IMR-90 (cell line): Measurements from ENCODE around the gene PRRC2B. TPM values are rescaled to one million over a fixed set of nuclear protein-coding genes. Genes with fewer than 3 reads are reported as not detected.

Experiments
- ATAC-seq: fragments of 200-7000 bp; cut with Tn5 transposase; 2 replicates; pipeline ENCODE4 v1.9.1; 2020; ENCODE audit warnings: low read depth, mild to moderate bottlenecking, moderate library complexity
- BruUV-seq: library from RNA; stranded (reverse); fragments of 400-500 nt; replicated peaks from 2 replicates; lab custom pipeline; 2021; lab: Mats Ljungman, UMichigan
- CTCF ChIA-PET: fragments of 300-600 bp; formaldehyde crosslinking; extraction: SDS; loops from one replicate; lab custom pipeline; 2021; ENCODE audit warnings: antibody characterized with exemption; lab: Yijun Ruan, JAX
- POLR2A ChIA-PET: fragments of 300-600 bp; sonication (Branson Sonifier 250); formaldehyde crosslinking; loops from one replicate; lab custom pipeline; 2022; ENCODE audit warnings: antibody characterized with exemption; ENCODE audit not compliant: unreplicated experiment; lab: Charles Lee
- DNase-seq: peaks from one replicate; pipeline ENCODE4 v3.0.0; 2013
- H2AFZ ChIP-seq: replicated peaks from 2 replicates; pipeline ENCODE3; 2013; ENCODE audit warnings: low read length, mild to moderate bottlenecking; ENCODE audit not compliant: poor library complexity
- H2AK5ac ChIP-seq: 2 replicates; pipeline ENCODE4 v1.6.1; 2013; ENCODE audit warnings: low read depth, low read length, inconsistent platforms
- H2AK9ac ChIP-seq: replicated peaks from 2 replicates; pipeline ENCODE3; 2013; ENCODE audit warnings: mild to moderate bottlenecking, low read depth, low read length, moderate library complexity; ENCODE audit not compliant: poor library complexity
- H2BK120ac ChIP-seq: 2 replicates; pipeline ENCODE4 v1.6.1; 2013; ENCODE audit warnings: low read depth, low read length, inconsistent platforms
- H2BK15ac ChIP-seq: 3 replicates; pipeline ENCODE4 v1.6.1; 2013; ENCODE audit warnings: low read depth, low read length, inconsistent platforms
- H2BK20ac ChIP-seq: 2 replicates; pipeline ENCODE4 v1.6.1; 2013; ENCODE audit warnings: low read depth, mild to moderate bottlenecking, inconsistent platforms, low read length, moderate library complexity
- H2BK5ac ChIP-seq: 2 replicates; pipeline ENCODE4 v1.6.1; 2013; ENCODE audit warnings: mild to moderate bottlenecking, low read depth, low read length, inconsistent platforms; ENCODE audit not compliant: poor library complexity, severe bottlenecking
- H3K14ac ChIP-seq: replicated peaks from 2 replicates; pipeline ENCODE4 v1.6.1; 2013; ENCODE audit warnings: low read depth, low read length, inconsistent platforms
- H3K18ac ChIP-seq: 2 replicates; pipeline ENCODE4 v1.6.1; 2013; ENCODE audit warnings: low read depth, low read length, control low read depth
- H3K23ac ChIP-seq: 2 replicates; pipeline ENCODE4 v1.6.1; 2013; ENCODE audit warnings: low read depth, low read length, inconsistent platforms
- H3K27ac ChIP-seq: 2 replicates; pipeline ENCODE4 v1.5.1; 2013; ENCODE audit warnings: mild to moderate bottlenecking, control low read depth, low read length; ENCODE audit not compliant: insufficient read depth
- H3K27me3 ChIP-seq: 2 replicates; pipeline ENCODE4 v1.6.1; 2013; ENCODE audit warnings: low read length; ENCODE audit not compliant: control insufficient read depth, insufficient read depth
- H3K36me3 ChIP-seq: 2 replicates; pipeline ENCODE4 v1.6.1; 2013; ENCODE audit warnings: low read length, mixed read lengths; ENCODE audit not compliant: control insufficient read depth, insufficient read depth
- H3K4ac ChIP-seq: 2 replicates; pipeline ENCODE4 v1.6.1; 2013; ENCODE audit warnings: low read depth, low read length, inconsistent platforms
- H3K4me1 ChIP-seq: 2 replicates; pipeline ENCODE4 v1.6.1; 2013; ENCODE audit warnings: low read length, mixed read lengths; ENCODE audit not compliant: control insufficient read depth, insufficient read depth
- H3K4me2 ChIP-seq: 2 replicates; pipeline ENCODE4 v1.6.1; 2013; ENCODE audit warnings: low read depth, mild to moderate bottlenecking, control low read depth, low read length, moderate library complexity
- H3K4me3 ChIP-seq: 2 replicates; pipeline ENCODE4 v1.5.1; 2013; ENCODE audit warnings: low read depth, mild to moderate bottlenecking, control low read depth, low read length, moderate library complexity; ENCODE audit not compliant: insufficient read depth
- H3K56ac ChIP-seq: 2 replicates; pipeline ENCODE4 v1.6.1; 2013; ENCODE audit warnings: low read length, inconsistent platforms; ENCODE audit not compliant: insufficient read depth; ENCODE audit errors: extremely low read depth
- H3K79me1 ChIP-seq, 2 experiments: 2 replicates each; pipeline ENCODE4 v1.6.1; 2013; ENCODE audit warnings: low read length in 2 of 2, inconsistent platforms in 1 of 2, low read depth in 1 of 2
- H3K9ac ChIP-seq: 2 replicates; pipeline ENCODE4 v1.6.1; 2013; ENCODE audit warnings: low read depth, low read length, control low read depth
- H3K9me1 ChIP-seq: 2 replicates; pipeline ENCODE4 v1.6.1; 2013; ENCODE audit warnings: low read length, inconsistent platforms; ENCODE audit not compliant: insufficient read depth
- H3K9me3 ChIP-seq: 2 replicates; pipeline ENCODE4 v1.6.1; 2013; ENCODE audit warnings: low read length; ENCODE audit not compliant: control insufficient read depth, insufficient read depth
- H4K20me1 ChIP-seq: 2 replicates; pipeline ENCODE4 v1.6.1; 2013; ENCODE audit warnings: low read length, inconsistent platforms; ENCODE audit not compliant: insufficient read depth
- H4K5ac ChIP-seq: 2 replicates; pipeline ENCODE4 v1.6.1; 2013; ENCODE audit warnings: mild to moderate bottlenecking, low read depth, low read length, control low read depth
- H4K8ac ChIP-seq, 2 experiments: 2 replicates each; pipeline ENCODE4 v1.6.1; 2013; ENCODE audit warnings: low read depth in 2 of 2, low read length in 2 of 2, control low read depth in 1 of 2, inconsistent platforms in 1 of 2
- H4K91ac ChIP-seq: 2 replicates; pipeline ENCODE4 v1.6.1; 2013; ENCODE audit warnings: low read depth, low read length, inconsistent platforms; ENCODE audit not compliant: insufficient read depth
- BHLHE40 ChIP-seq: fragments of 150-350 bp; IDR thresholded peaks from 2 replicates; pipeline ENCODE4 v1.6.1; 2016; ENCODE audit warnings: mild to moderate bottlenecking, low read depth, low read length
- CEBPB ChIP-seq: IDR thresholded peaks from 2 replicates; pipeline ENCODE4 v1.6.1; 2012; ENCODE audit warnings: low read depth, low read length, improper control_type of control experiment
- CHD1 ChIP-seq: IDR thresholded peaks from 2 replicates; pipeline ENCODE4 v1.6.1; 2012; ENCODE audit warnings: low read depth, low read length, improper control_type of control experiment
- MAZ ChIP-seq: IDR thresholded peaks from 2 replicates; pipeline ENCODE4 v1.6.1; 2012; ENCODE audit warnings: low read depth, mild to moderate bottlenecking, low read length, improper control_type of control experiment, moderate library complexity, borderline replicate concordance
- MXI1 ChIP-seq: IDR thresholded peaks from 2 replicates; pipeline ENCODE4 v1.6.1; 2012; ENCODE audit warnings: low read depth, mild to moderate bottlenecking, low read length, moderate library complexity, borderline replicate concordance
- POLR2A ChIP-seq: IDR thresholded peaks from 2 replicates; pipeline ENCODE4 v1.6.1; 2012; ENCODE audit warnings: mild to moderate bottlenecking, low read depth, low read length
- RCOR1 ChIP-seq: IDR thresholded peaks from 2 replicates; pipeline ENCODE4 v1.6.1; 2012; ENCODE audit warnings: mild to moderate bottlenecking, low read length, improper control_type of control experiment; ENCODE audit not compliant: insufficient replicate concordance
- RFX5 ChIP-seq: IDR thresholded peaks from 2 replicates; pipeline ENCODE4 v1.8.0; 2012; ENCODE audit warnings: low read depth, mild to moderate bottlenecking, low read length, moderate library complexity
- SMC3 ChIP-seq: fragments of 150-350 bp; IDR thresholded peaks from 2 replicates; pipeline ENCODE4 v1.6.1; 2016; ENCODE audit warnings: low read depth, mild to moderate bottlenecking, antibody characterized with exemption, low read length, moderate library complexity
- WGBS, 2 experiments: methylation state at CpG; one replicate each; pipeline versions ENCODE4 v1.1.5 to v1.1.7; 2013; ENCODE audit warnings: missing lambda C conversion rate in 2 of 2; ENCODE audit not compliant: insufficient read length in 1 of 2; ENCODE audit errors: extremely low coverage in 2 of 2; 5-methylcytosine and 5-hydroxymethylcytosine counted together
- dilution Hi-C: fragments of 300-500 bp; cut with HindIII; formaldehyde crosslinking; loops from one replicate; pipeline ENCODE4 v1.14.3; 2018; ENCODE audit warnings: low sequenced_read_pairs; ENCODE audit not compliant: unreplicated experiment
- in situ Hi-C: fragments of 300-500 bp; cut with MboI; formaldehyde crosslinking; loops from 3 replicates; pipeline ENCODE4 v1.14.3; 2019; ENCODE audit warnings: low sequenced_read_pairs, inconsistent platforms, mixed read lengths
- intact Hi-C: fragments of 100-400 bp; cut with micrococcal nuclease; formaldehyde crosslinking; loops from 2 replicates; pipeline ENCODE4 v1.10.0; 2022
- polyA plus RNA-seq, 3 experiments: library from polyadenylated mRNA; depleted of rRNA; stranded (reverse); fragments of >200 nt; gene quantifications; 2 replicates each; pipeline ENCODE4 v1.2.3, GENCODE V29; 2012; ENCODE audit warnings: low replicate concordance in 1 of 3
- total RNA-seq: library from RNA; depleted of rRNA; stranded (reverse); fragments of >200 nt; gene quantifications from 2 replicates; pipeline ENCODE4 v1.2.3, GENCODE V29; 2012
- TF ChIP-seq, protein P1 (sequence below): fragments of 150-350 bp; IDR thresholded peaks from 2 replicates; pipeline ENCODE4 v1.6.1; 2016; ENCODE audit warnings: low read depth, mild to moderate bottlenecking, low read length, moderate library complexity, borderline replicate concordance
- TF ChIP-seq, protein P2 (sequence below): conservative IDR thresholded peaks from 2 replicates; pipeline ENCODE4 v1.5.1; 2012; ENCODE audit warnings: mild to moderate bottlenecking, low read depth, low read length, improper control_type of control experiment
- TF ChIP-seq, protein P3 (sequence below): fragments of 150-350 bp; IDR thresholded peaks from 2 replicates; pipeline ENCODE4 v1.6.1; 2017; ENCODE audit warnings: mild to moderate bottlenecking, antibody characterized with exemption, low read length, low read depth

PRRC2B gene
- total and polyA plus RNA-seq, 2 of the 4 experiments (the other 2 are of a cell fraction) = 19.4 to 39.1 TPM

DNA sequence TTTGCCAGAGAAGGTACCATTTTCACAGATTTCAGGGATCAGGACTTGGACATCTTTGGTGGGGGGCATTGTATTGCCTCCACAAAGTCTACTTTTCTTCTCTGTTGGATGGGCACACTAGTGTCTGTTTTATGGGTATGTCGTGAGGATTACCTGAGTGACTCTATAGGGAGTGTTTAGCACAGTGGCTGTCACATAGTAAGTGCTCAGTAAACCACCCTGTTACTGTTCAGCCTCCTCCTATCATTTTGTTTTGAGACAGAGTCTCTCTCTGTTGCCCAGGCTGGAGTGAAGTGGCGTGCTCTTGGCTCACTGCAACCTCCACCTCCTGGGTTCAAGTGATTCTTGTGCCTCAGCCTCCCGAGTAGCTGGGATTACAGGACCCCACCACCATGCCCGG is 2.4 kb upstream of the PRRC2B start:
- BruUV-seq = no TSS peak

More for the DNA sequence above, 2.4 kb upstream of the PRRC2B start:
- ATAC-seq = no peak
- TF ChIP-seq CEBPB = no peak
- TF ChIP-seq, protein P1, sequence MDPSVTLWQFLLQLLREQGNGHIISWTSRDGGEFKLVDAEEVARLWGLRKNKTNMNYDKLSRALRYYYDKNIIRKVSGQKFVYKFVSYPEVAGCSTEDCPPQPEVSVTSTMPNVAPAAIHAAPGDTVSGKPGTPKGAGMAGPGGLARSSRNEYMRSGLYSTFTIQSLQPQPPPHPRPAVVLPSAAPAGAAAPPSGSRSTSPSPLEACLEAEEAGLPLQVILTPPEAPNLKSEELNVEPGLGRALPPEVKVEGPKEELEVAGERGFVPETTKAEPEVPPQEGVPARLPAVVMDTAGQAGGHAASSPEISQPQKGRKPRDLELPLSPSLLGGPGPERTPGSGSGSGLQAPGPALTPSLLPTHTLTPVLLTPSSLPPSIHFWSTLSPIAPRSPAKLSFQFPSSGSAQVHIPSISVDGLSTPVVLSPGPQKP = no peak
- TF ChIP-seq RCOR1 = no peak
- no peak for TF ChIP-seq SMC3
- no peak for TF ChIP-seq RFX5
- no peak for TF ChIP-seq MAZ
- TF ChIP-seq, protein P2, sequence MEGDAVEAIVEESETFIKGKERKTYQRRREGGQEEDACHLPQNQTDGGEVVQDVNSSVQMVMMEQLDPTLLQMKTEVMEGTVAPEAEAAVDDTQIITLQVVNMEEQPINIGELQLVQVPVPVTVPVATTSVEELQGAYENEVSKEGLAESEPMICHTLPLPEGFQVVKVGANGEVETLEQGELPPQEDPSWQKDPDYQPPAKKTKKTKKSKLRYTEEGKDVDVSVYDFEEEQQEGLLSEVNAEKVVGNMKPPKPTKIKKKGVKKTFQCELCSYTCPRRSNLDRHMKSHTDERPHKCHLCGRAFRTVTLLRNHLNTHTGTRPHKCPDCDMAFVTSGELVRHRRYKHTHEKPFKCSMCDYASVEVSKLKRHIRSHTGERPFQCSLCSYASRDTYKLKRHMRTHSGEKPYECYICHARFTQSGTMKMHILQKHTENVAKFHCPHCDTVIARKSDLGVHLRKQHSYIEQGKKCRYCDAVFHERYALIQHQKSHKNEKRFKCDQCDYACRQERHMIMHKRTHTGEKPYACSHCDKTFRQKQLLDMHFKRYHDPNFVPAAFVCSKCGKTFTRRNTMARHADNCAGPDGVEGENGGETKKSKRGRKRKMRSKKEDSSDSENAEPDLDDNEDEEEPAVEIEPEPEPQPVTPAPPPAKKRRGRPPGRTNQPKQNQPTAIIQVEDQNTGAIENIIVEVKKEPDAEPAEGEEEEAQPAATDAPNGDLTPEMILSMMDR = no peak
- no peak for TF ChIP-seq POLR2A
- TF ChIP-seq MXI1 = no peak
- TF ChIP-seq, protein P3, sequence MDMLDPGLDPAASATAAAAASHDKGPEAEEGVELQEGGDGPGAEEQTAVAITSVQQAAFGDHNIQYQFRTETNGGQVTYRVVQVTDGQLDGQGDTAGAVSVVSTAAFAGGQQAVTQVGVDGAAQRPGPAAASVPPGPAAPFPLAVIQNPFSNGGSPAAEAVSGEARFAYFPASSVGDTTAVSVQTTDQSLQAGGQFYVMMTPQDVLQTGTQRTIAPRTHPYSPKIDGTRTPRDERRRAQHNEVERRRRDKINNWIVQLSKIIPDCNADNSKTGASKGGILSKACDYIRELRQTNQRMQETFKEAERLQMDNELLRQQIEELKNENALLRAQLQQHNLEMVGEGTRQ = no peak
- TF ChIP-seq CHD1 = no peak
- TF ChIP-seq BHLHE40 = no peak
- Histone ChIP-seq H4K91ac (no peak overlapping the region), H4K8ac (no peak overlapping the region), H3K79me1 (peaks cover 0 to 14% of the 10 kb centered on the region in 2 experiments; a peak in 2 of 4 replicates), H2AFZ (no peak overlapping the region), H3K4me1 (peaks cover 3% of the 10 kb centered on the region), H4K5ac (no peak overlapping the region), H2BK15ac (no peak overlapping the region), H3K9me3 (no peaks in the 10 kb centered on the region), H3K27ac (no peak overlapping the region), H2BK5ac (no peak overlapping the region), H3K4me2 (no peak overlapping the region), H3K18ac (no peak overlapping the region), H2AK5ac (no peak overlapping the region), H3K27me3 (no peaks in the 10 kb centered on the region), H3K56ac (no peak overlapping the region), H2AK9ac (no peak overlapping the region), H3K4me3 (no peak overlapping the region), H2BK20ac (no peak overlapping the region), H3K23ac (no peak overlapping the region), H3K9me1 (peaks cover under 1% of the 10 kb centered on the region), H3K9ac (no peak overlapping the region), H2BK120ac (no peak overlapping the region), H3K4ac (no peak overlapping the region), H4K20me1 (peaks cover 19% of the 10 kb centered on the region), H3K14ac (no peak overlapping the region), H3K36me3 (no peaks in the 10 kb centered on the region)
- ChIA-PET CTCF (no interaction called here), POLR2A (no interaction called here)
- dilution Hi-C loops (no loop called here), intact Hi-C loops (no loop called here), in situ Hi-C loops (no loop called here)
- 100% methylated on average over 1 of the region's 4 CpGs; no CpG with 5 or more reads in 1 of the 2 experiments for WGBS, 2 experiments
- no peak for DNase-seq
